Astrocyte (in vitro differentiated cells and primary cell): ENCODE results near the gene SLC6A3.

ENCODE experiments used
- EZH2 ChIP-seq: IDR thresholded peaks from 2 replicates; pipeline ENCODE4 v1.6.1; 2012; ENCODE audit warnings: mild to moderate bottlenecking, low read length, inconsistent platforms; ENCODE audit not compliant: insufficient read depth
- TF ChIP-seq, protein P1 (sequence below): IDR thresholded peaks from 2 replicates; pipeline ENCODE4 v1.5.1; 2011; ENCODE audit warnings: low read depth, mild to moderate bottlenecking, inconsistent platforms, low read length, moderate library complexity; ENCODE audit not compliant: insufficient read depth

DNA sequence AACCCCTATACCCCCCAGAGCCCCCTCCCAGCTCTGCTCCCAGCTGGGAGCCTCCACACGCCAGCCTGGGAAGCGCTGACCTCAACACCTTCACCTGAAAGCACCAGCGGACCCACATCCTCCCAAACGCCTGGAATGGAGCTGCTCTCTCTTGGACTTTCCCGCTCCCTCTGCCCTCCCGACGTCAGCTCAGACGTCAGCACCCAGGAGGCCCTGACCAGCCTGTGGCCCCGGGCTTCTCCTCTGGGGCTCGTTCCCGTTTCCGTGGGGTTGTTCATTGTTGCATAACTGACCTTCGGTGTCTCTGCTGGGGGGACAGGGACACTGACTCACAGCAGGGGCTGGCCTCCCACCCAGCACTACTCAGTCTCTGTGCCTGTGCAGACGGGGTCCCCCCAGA lies 35.0 kb upstream of the SLC6A3 start:
- TF ChIP-seq, protein P1, sequence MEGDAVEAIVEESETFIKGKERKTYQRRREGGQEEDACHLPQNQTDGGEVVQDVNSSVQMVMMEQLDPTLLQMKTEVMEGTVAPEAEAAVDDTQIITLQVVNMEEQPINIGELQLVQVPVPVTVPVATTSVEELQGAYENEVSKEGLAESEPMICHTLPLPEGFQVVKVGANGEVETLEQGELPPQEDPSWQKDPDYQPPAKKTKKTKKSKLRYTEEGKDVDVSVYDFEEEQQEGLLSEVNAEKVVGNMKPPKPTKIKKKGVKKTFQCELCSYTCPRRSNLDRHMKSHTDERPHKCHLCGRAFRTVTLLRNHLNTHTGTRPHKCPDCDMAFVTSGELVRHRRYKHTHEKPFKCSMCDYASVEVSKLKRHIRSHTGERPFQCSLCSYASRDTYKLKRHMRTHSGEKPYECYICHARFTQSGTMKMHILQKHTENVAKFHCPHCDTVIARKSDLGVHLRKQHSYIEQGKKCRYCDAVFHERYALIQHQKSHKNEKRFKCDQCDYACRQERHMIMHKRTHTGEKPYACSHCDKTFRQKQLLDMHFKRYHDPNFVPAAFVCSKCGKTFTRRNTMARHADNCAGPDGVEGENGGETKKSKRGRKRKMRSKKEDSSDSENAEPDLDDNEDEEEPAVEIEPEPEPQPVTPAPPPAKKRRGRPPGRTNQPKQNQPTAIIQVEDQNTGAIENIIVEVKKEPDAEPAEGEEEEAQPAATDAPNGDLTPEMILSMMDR, result no peak
- no peak for TF ChIP-seq EZH2
